ENCODE measurements around the gene OR56A3. TPM values are rescaled to one million over a fixed set of nuclear protein-coding genes. Genes with fewer than 3 reads are reported as not detected.

OR56A3 gene
- total and polyA plus RNA-seq, 8 donors = not detected

GRCh38 chr11:5923427-5923776 lies 18.6 kb upstream of the OR56A3 start:
- H3K36me3 ChIP-seq = no peaks in the 10 kb centered on the region
- H3K27ac ChIP-seq = no peak overlapping the region
- H3K9me3 ChIP-seq = peaks cover 0 to 14% of the 10 kb centered on the region in 2 donors
- ATAC-seq (no peak), DNase-seq (no peak)
- H3K27me3 ChIP-seq = no peaks in the 10 kb centered on the region
- intact Hi-C loops (cut with DNase I) = no loop called here
- no peak overlapping the region for H3K4me3 ChIP-seq
- no peak for TF ChIP-seq CTCF (IDR thresholded peaks at IDR 0.05)
- H3K4me1 ChIP-seq = no peaks in the 10 kb centered on the region

GRCh38 chr11:5923794-5924193 lies 18.3 kb upstream of the OR56A3 start:
- intact Hi-C loops (cut with DNase I) = no loop called here
- Histone ChIP-seq H3K9me3 (peaks cover 0 to 15% of the 10 kb centered on the region in 2 donors), H3K4me3 (no peak overlapping the region), H3K27ac (no peak overlapping the region), H3K36me3 (no peaks in the 10 kb centered on the region), H3K4me1 (no peaks in the 10 kb centered on the region), H3K27me3 (no peaks in the 10 kb centered on the region)
- no peak for TF ChIP-seq CTCF (IDR thresholded peaks at IDR 0.05)
- DNase-seq = no peak
- no peak for ATAC-seq

- DNase-seq (no peak), ATAC-seq (no peak)
- Histone ChIP-seq H3K27me3 (no peaks in the 10 kb centered on the region), H3K4me3 (no peak overlapping the region), H3K4me1 (no peaks in the 10 kb centered on the region), H3K36me3 (no peaks in the 10 kb centered on the region), H3K9me3 (peaks cover 0 to 42% of the 10 kb centered on the region in 2 donors), H3K27ac (no peak overlapping the region)
- TF ChIP-seq CTCF (IDR thresholded peaks at IDR 0.05) = no peak
- intact Hi-C loops (cut with DNase I) = no loop called here
These were observed 13.8 kb upstream of the OR56A3 start for GRCh38 chr11:5928271-5928670.

- intact Hi-C loops (cut with DNase I) = no loop called here
- Histone ChIP-seq H3K36me3 (no peaks in the 10 kb centered on the region), H3K27me3 (no peaks in the 10 kb centered on the region), H3K4me3 (no peak overlapping the region), H3K4me1 (no peaks in the 10 kb centered on the region), H3K27ac (no peak overlapping the region), H3K9me3 (peaks cover 0 to 45% of the 10 kb centered on the region in 2 donors)
- TF ChIP-seq CTCF (IDR thresholded peaks at IDR 0.05) = no peak
- ATAC-seq = no peak
- DNase-seq = no peak
These were observed 13.2 kb upstream of the OR56A3 start for GRCh38 chr11:5928811-5929210.

GRCh38 chr11:5929571-5930368 lies 12.3 kb upstream of the OR56A3 start:
- Histone ChIP-seq H3K4me1 (no peaks in the 10 kb centered on the region), H3K9me3 (peaks cover 0 to 45% of the 10 kb centered on the region in 2 donors), H3K27ac (no peak overlapping the region), H3K4me3 (no peak overlapping the region), H3K27me3 (no peaks in the 10 kb centered on the region), H3K36me3 (no peaks in the 10 kb centered on the region)
- ATAC-seq (no peak), DNase-seq (no peak)
- intact Hi-C loops (cut with DNase I) = no loop called here
- TF ChIP-seq CTCF (IDR thresholded peaks at IDR 0.05) = no peak
